ENCODE data around the gene SELE.
"Not testable (repeated sequence)": the region's sequence is repeated elsewhere in the genome, so short reads cannot be mapped to it uniquely, and the experiment has no call there.

SELE gene

GRCh38 chr1:169701261-169702005, 32.4 kb downstream of the SELE start:
- 80 to 83% methylated on average over 2 of the region's 2 CpGs for WGBS, 2 experiments (ENCODE audit: insufficient coverage in 2 of 2)
- Histone ChIP-seq H3K4me1 (ENCODE audit: control insufficient read depth, insufficient read depth, low read length, poor library complexity, severe bottlenecking) (no peaks in the 10 kb centered on the region), H3K4me3 (ENCODE audit: extremely low read depth, insufficient read depth, low read length, poor library complexity, severe bottlenecking) (no peak overlapping the region), H3K36me3 (ENCODE audit: control insufficient read depth, insufficient read depth, low read length) (no peaks in the 10 kb centered on the region), H3K9me3 (ENCODE audit: control insufficient read depth, low read length) (no peaks in the 10 kb centered on the region), H3K27ac (ENCODE audit: low read depth, low read length, severe bottlenecking) (no peak overlapping the region)

GRCh38 chr1:169699707-169700106, 34.2 kb downstream of the SELE start:
- H3K36me3 ChIP-seq (ENCODE audit: control insufficient read depth, insufficient read depth, low read length), result no peaks in the 10 kb centered on the region
- H3K4me1 ChIP-seq (ENCODE audit: control insufficient read depth, insufficient read depth, low read length, poor library complexity, severe bottlenecking), result no peaks in the 10 kb centered on the region
- no peak overlapping the region for H3K27ac ChIP-seq (ENCODE audit: low read depth, low read length, severe bottlenecking)
- no peak overlapping the region for H3K4me3 ChIP-seq (ENCODE audit: extremely low read depth, insufficient read depth, low read length, poor library complexity, severe bottlenecking)
- no peaks in the 10 kb centered on the region for H3K9me3 ChIP-seq (ENCODE audit: control insufficient read depth, low read length)
- 100% methylated on average over 1 of the region's 3 CpGs; no CpG with 5 or more reads in 1 of the 2 experiments for WGBS, 2 experiments (ENCODE audit: insufficient coverage in 2 of 2)

- WGBS, 2 experiments (ENCODE audit: insufficient coverage in 2 of 2), result 75 to 78% methylated on average over 2 of the region's 3 CpGs
- Histone ChIP-seq H3K9me3 (ENCODE audit: control insufficient read depth, low read length) (no peaks in the 10 kb centered on the region), H3K4me1 (ENCODE audit: control insufficient read depth, insufficient read depth, low read length, poor library complexity, severe bottlenecking) (no peaks in the 10 kb centered on the region), H3K27ac (ENCODE audit: low read depth, low read length, severe bottlenecking) (no peak overlapping the region), H3K36me3 (ENCODE audit: control insufficient read depth, insufficient read depth, low read length) (no peaks in the 10 kb centered on the region), H3K4me3 (ENCODE audit: extremely low read depth, insufficient read depth, low read length, poor library complexity, severe bottlenecking) (no peak overlapping the region)
Measured at GRCh38 chr1:169698976-169699375, 34.9 kb downstream of the SELE start.

- H3K4me3 ChIP-seq (ENCODE audit: extremely low read depth, insufficient read depth, low read length, poor library complexity, severe bottlenecking), result no peak overlapping the region
- 100% methylated on average over 1 of the region's 1 CpG for WGBS, 2 experiments (ENCODE audit: insufficient coverage in 2 of 2)
- no peaks in the 10 kb centered on the region for H3K36me3 ChIP-seq (ENCODE audit: control insufficient read depth, insufficient read depth, low read length)
- H3K27ac ChIP-seq (ENCODE audit: low read depth, low read length, severe bottlenecking), result no peak overlapping the region
- H3K4me1 ChIP-seq (ENCODE audit: control insufficient read depth, insufficient read depth, low read length, poor library complexity, severe bottlenecking), result no peaks in the 10 kb centered on the region
- H3K9me3 ChIP-seq (ENCODE audit: control insufficient read depth, low read length), result no peaks in the 10 kb centered on the region
Measured at GRCh38 chr1:169697755-169698154, 36.1 kb downstream of the SELE start.

- H3K36me3 ChIP-seq (ENCODE audit: control insufficient read depth, insufficient read depth, low read length), result no peaks in the 10 kb centered on the region
- WGBS, 2 experiments (ENCODE audit: insufficient coverage in 2 of 2), result 100% methylated on average over 1 of the region's 3 CpGs
Measured at GRCh38 chr1:169696273-169697100, 37.4 kb downstream of the SELE start.

GRCh38 chr1:169694304-169695075, 39.4 kb downstream of the SELE start:
- H3K36me3 ChIP-seq (ENCODE audit: control insufficient read depth, insufficient read depth, low read length), result no peaks in the 10 kb centered on the region
- H3K4me3 ChIP-seq (ENCODE audit: extremely low read depth, insufficient read depth, low read length, poor library complexity, severe bottlenecking), result no peak overlapping the region
- 84 to 92% methylated on average over 3 to 4 of the region's 5 CpGs for WGBS, 2 experiments (ENCODE audit: insufficient coverage in 2 of 2)
- H3K4me1 ChIP-seq (ENCODE audit: control insufficient read depth, insufficient read depth, low read length, poor library complexity, severe bottlenecking), result no peaks in the 10 kb centered on the region
- H3K9me3 ChIP-seq (ENCODE audit: control insufficient read depth, low read length), result no peaks in the 10 kb centered on the region
- no peak overlapping the region for H3K27ac ChIP-seq (ENCODE audit: low read depth, low read length, severe bottlenecking)

More at GRCh38 chr1:169696273-169697100, 37.4 kb downstream of the SELE start:
- Histone ChIP-seq H3K4me3 (ENCODE audit: extremely low read depth, insufficient read depth, low read length, poor library complexity, severe bottlenecking) (no peak overlapping the region), H3K27ac (ENCODE audit: low read depth, low read length, severe bottlenecking) (no peak overlapping the region), H3K9me3 (ENCODE audit: control insufficient read depth, low read length) (no peaks in the 10 kb centered on the region), H3K4me1 (ENCODE audit: control insufficient read depth, insufficient read depth, low read length, poor library complexity, severe bottlenecking) (no peaks in the 10 kb centered on the region)

GRCh38 chr1:169692756-169693460, 41.0 kb downstream of the SELE start:
- Histone ChIP-seq H3K9me3 (ENCODE audit: control insufficient read depth, low read length) (no peaks in the 10 kb centered on the region), H3K4me3 (ENCODE audit: extremely low read depth, insufficient read depth, low read length, poor library complexity, severe bottlenecking) (no peak overlapping the region), H3K27ac (ENCODE audit: low read depth, low read length, severe bottlenecking) (no peak overlapping the region), H3K4me1 (ENCODE audit: control insufficient read depth, insufficient read depth, low read length, poor library complexity, severe bottlenecking) (no peaks in the 10 kb centered on the region), H3K36me3 (ENCODE audit: control insufficient read depth, insufficient read depth, low read length) (no peaks in the 10 kb centered on the region)
- WGBS, 2 experiments (ENCODE audit: insufficient coverage in 2 of 2), result 86 to 87% methylated on average over 3 of the region's 4 CpGs

GRCh38 chr1:169690489-169690888, 43.4 kb downstream of the SELE start:
- no peak overlapping the region for H3K4me3 ChIP-seq (ENCODE audit: extremely low read depth, insufficient read depth, low read length, poor library complexity, severe bottlenecking)
- H3K36me3 ChIP-seq (ENCODE audit: control insufficient read depth, insufficient read depth, low read length), result no peaks in the 10 kb centered on the region
- no peaks in the 10 kb centered on the region for H3K4me1 ChIP-seq (ENCODE audit: control insufficient read depth, insufficient read depth, low read length, poor library complexity, severe bottlenecking)
- no peaks in the 10 kb centered on the region for H3K9me3 ChIP-seq (ENCODE audit: control insufficient read depth, low read length)
- no peak overlapping the region for H3K27ac ChIP-seq (ENCODE audit: low read depth, low read length, severe bottlenecking)

- no peaks in the 10 kb centered on the region for H3K36me3 ChIP-seq (ENCODE audit: control insufficient read depth, insufficient read depth, low read length)
- H3K4me3 ChIP-seq (ENCODE audit: extremely low read depth, insufficient read depth, low read length, poor library complexity, severe bottlenecking), result no peak overlapping the region
- 50% methylated on average over 2 of the region's 2 CpGs; no CpG with 5 or more reads in 1 of the 2 experiments for WGBS, 2 experiments (ENCODE audit: insufficient coverage in 2 of 2)
- no peaks in the 10 kb centered on the region for H3K9me3 ChIP-seq (ENCODE audit: control insufficient read depth, low read length)
- no peaks in the 10 kb centered on the region for H3K4me1 ChIP-seq (ENCODE audit: control insufficient read depth, insufficient read depth, low read length, poor library complexity, severe bottlenecking)
- H3K27ac ChIP-seq (ENCODE audit: low read depth, low read length, severe bottlenecking), result no peak overlapping the region
Measured at GRCh38 chr1:169689395-169689794, 44.5 kb downstream of the SELE start.

- no CpG with 5 or more reads among the region's 5 CpGs for WGBS, 2 experiments (ENCODE audit: insufficient coverage in 2 of 2)
- H3K27ac ChIP-seq (ENCODE audit: low read depth, low read length, severe bottlenecking); H3K4me1 ChIP-seq (ENCODE audit: control insufficient read depth, insufficient read depth, low read length, poor library complexity, severe bottlenecking); H3K4me3 ChIP-seq (ENCODE audit: extremely low read depth, insufficient read depth, low read length, poor library complexity, severe bottlenecking); H3K36me3 ChIP-seq (ENCODE audit: control insufficient read depth, insufficient read depth, low read length); H3K9me3 ChIP-seq (ENCODE audit: control insufficient read depth, low read length): not testable (repeated sequence)
Measured at GRCh38 chr1:169688377-169688776, 45.5 kb downstream of the SELE start.

Data from mesodermal cell (in vitro differentiated cells).